MM.1S (cell line): ENCODE data around the gene ADAMTS2.

Experiments used
- CTCF ChIP-seq: fragments of 300-600 bp; sonication (generic); IDR thresholded peaks from 2 replicates; pipeline ENCODE4 v1.5.1; 2016; ENCODE audit warnings: antibody characterized with exemption, low read length, mixed read lengths
- EZH2phosphoT487 ChIP-seq: fragments of 300-600 bp; sonication (generic); IDR thresholded peaks from 2 replicates; pipeline ENCODE4 v1.6.1; 2018; ENCODE audit warnings: antibody characterized with exemption, low read length

- TF ChIP-seq CTCF (no peak), EZH2phosphoT487 (no peak)
Measured at GRCh38 chr5:179134511-179134910, 210.8 kb downstream of the ADAMTS2 start.
